Fibroblast of lung (primary cell): ENCODE results near the gene SNX19. TPM values are rescaled to one million over a fixed set of nuclear protein-coding genes. Genes with fewer than 3 reads are reported as not detected.

Experiments
- DNase-seq, 2 donors: peaks; one replicate each; pipeline versions ENCODE4 v3.0.0 to v3.0.0-alpha.2; 2010; ENCODE audit warnings: low read depth in 2 of 2
- H2AFZ ChIP-seq: 2 replicates; pipeline ENCODE4 v1.5.1; 2012; ENCODE audit warnings: low read length, control low read depth, inconsistent platforms
- H3K27ac ChIP-seq: 2 replicates; pipeline ENCODE4 v1.5.1; 2011; ENCODE audit warnings: low read length, control low read depth; ENCODE audit not compliant: insufficient read depth
- H3K27me3 ChIP-seq: 2 replicates; pipeline ENCODE4 v1.5.1; 2011; ENCODE audit warnings: mild to moderate bottlenecking, low read length; ENCODE audit not compliant: control insufficient read depth, insufficient read depth
- H3K36me3 ChIP-seq: 2 replicates; pipeline ENCODE4 v1.5.1; 2011; ENCODE audit warnings: low read length; ENCODE audit not compliant: control insufficient read depth, insufficient read depth
- H3K4me1 ChIP-seq: 2 replicates; pipeline ENCODE4 v1.5.1; 2011; ENCODE audit warnings: low read length; ENCODE audit not compliant: control insufficient read depth, insufficient read depth; ENCODE audit errors: extremely low read depth
- H3K4me2 ChIP-seq: 2 replicates; pipeline ENCODE4 v1.5.1; 2011; ENCODE audit warnings: low read length, control low read depth; ENCODE audit not compliant: insufficient read depth; ENCODE audit errors: extremely low read depth
- H3K4me3 ChIP-seq, 4 experiments: fragments of 200-600 bp in 1 of 4; sonication (generic) in 1 of 4; replicated peaks in 1 of 4; 2 replicates each; pipeline ENCODE4 v1.5.1; 2011 to 2016; ENCODE audit warnings: low read length in 4 of 4, low read depth in 3 of 4, mild to moderate bottlenecking in 3 of 4, control low read depth in 2 of 4, inconsistent platforms in 1 of 4, mixed read lengths in 1 of 4; ENCODE audit not compliant: insufficient read depth in 1 of 4; ENCODE audit errors: control extremely low read depth in 1 of 4
- H3K79me2 ChIP-seq: 2 replicates; pipeline ENCODE4 v1.5.1; 2012; ENCODE audit warnings: mild to moderate bottlenecking, low read length, inconsistent platforms; ENCODE audit not compliant: control insufficient read depth, insufficient read depth
- H3K9ac ChIP-seq: 2 replicates; pipeline ENCODE4 v1.5.1; 2011; ENCODE audit warnings: mild to moderate bottlenecking, low read length, control low read depth; ENCODE audit not compliant: insufficient read depth
- H3K9me3 ChIP-seq: 2 replicates; pipeline ENCODE4 v1.5.1; 2012; ENCODE audit warnings: low read depth, low read length; ENCODE audit not compliant: control insufficient read depth, insufficient read depth
- H4K20me1 ChIP-seq: 2 replicates; pipeline ENCODE4 v1.5.1; 2011; ENCODE audit warnings: low read length; ENCODE audit not compliant: control insufficient read depth, insufficient read depth; ENCODE audit errors: extremely low read depth
- CTCF ChIP-seq, 2 donors: IDR thresholded peaks in 1 of 2; conservative IDR thresholded peaks in 1 of 2; 1 replicate in 1 of 2; 2 replicates in 1 of 2; pipeline ENCODE4 v1.5.1; 2011 to 2012; ENCODE audit warnings: low read length in 2 of 2, control low read depth in 1 of 2, inconsistent platforms in 1 of 2, low read depth in 1 of 2, mild to moderate bottlenecking in 1 of 2
- EZH2 ChIP-seq: IDR thresholded peaks from 2 replicates; pipeline ENCODE4 v1.5.1; 2012; ENCODE audit warnings: low read length, control low read depth, mild to moderate bottlenecking; ENCODE audit errors: missing control alignments
- polyA plus RNA-seq, 2 donors: library from polyadenylated mRNA; depleted of rRNA in 1 of 2; stranded (reverse) in 1 of 2; unstranded in 1 of 2; fragments of >200 nt; gene quantifications; 2 replicates each; pipeline ENCODE4 v1.2.1, GENCODE V29; 2011 to 2012; ENCODE audit warnings: missing spikeins in 1 of 2
- total RNA-seq: library from RNA; depleted of rRNA; stranded (reverse); fragments of >200 nt; gene quantifications from 2 replicates; pipeline ENCODE4 v1.2.1, GENCODE V29; 2014

The SNX19 gene
- total and polyA plus RNA-seq, 2 donors (not counting 1 experiment from before 2014, with no cell fraction given) = 76.6 to 91.7 TPM

- Histone ChIP-seq H3K9me3 (no peaks in the 10 kb centered on the region), H4K20me1 (no peaks in the 10 kb centered on the region), H2AFZ (peak overlapping the region; percentile 2), H3K27ac (no peak overlapping the region), H3K4me1 (no peaks in the 10 kb centered on the region), H3K9ac (no peak overlapping the region), H3K36me3 (no peaks in the 10 kb centered on the region), H3K27me3 (no peaks in the 10 kb centered on the region), H3K4me3 (no peak overlapping the region), H3K79me2 (no peaks in the 10 kb centered on the region), H3K4me2 (no peak overlapping the region)
- no peak for TF ChIP-seq EZH2
- TF ChIP-seq CTCF (conservative IDR thresholded peaks at IDR 0.05 in 1 of 2, IDR thresholded peaks at IDR 0.05 in 1 of 2; ENCODE audit: low read depth in 1 of 2, low read length in 2 of 2) = no peak
- DNase-seq = peak; percentile 10 to 12
These were observed 31.6 kb upstream of the SNX19 start for GRCh38 chr11:130947889-130948288.

- no peak overlapping the region for H3K4me3 ChIP-seq
- no peak for DNase-seq
- H2AFZ ChIP-seq = no peak overlapping the region
- H3K4me1 ChIP-seq = no peaks in the 10 kb centered on the region
- no peaks in the 10 kb centered on the region for H3K79me2 ChIP-seq
- H3K36me3 ChIP-seq = no peaks in the 10 kb centered on the region
- H3K9me3 ChIP-seq = no peaks in the 10 kb centered on the region
- no peak overlapping the region for H3K4me2 ChIP-seq
- no peaks in the 10 kb centered on the region for H3K27me3 ChIP-seq
- TF ChIP-seq EZH2 (no peak), CTCF (conservative IDR thresholded peaks at IDR 0.05 in 1 of 2, IDR thresholded peaks at IDR 0.05 in 1 of 2; ENCODE audit: low read depth in 1 of 2, low read length in 2 of 2) (no peak)
- no peak overlapping the region for H3K9ac ChIP-seq
- no peak overlapping the region for H3K27ac ChIP-seq
- H4K20me1 ChIP-seq = no peaks in the 10 kb centered on the region
These were observed 31.2 kb upstream of the SNX19 start for GRCh38 chr11:130947481-130947880.

GRCh38 chr11:130947058-130947457 lies 30.8 kb upstream of the SNX19 start:
- no peak for DNase-seq
- no peaks in the 10 kb centered on the region for H3K27me3 ChIP-seq
- H3K9me3 ChIP-seq = no peaks in the 10 kb centered on the region
- H3K4me3 ChIP-seq = no peak overlapping the region
- H3K27ac ChIP-seq = no peak overlapping the region
- no peaks in the 10 kb centered on the region for H3K79me2 ChIP-seq
- no peak overlapping the region for H3K9ac ChIP-seq
- no peak overlapping the region for H3K4me2 ChIP-seq
- TF ChIP-seq EZH2 (no peak), CTCF (conservative IDR thresholded peaks at IDR 0.05 in 1 of 2, IDR thresholded peaks at IDR 0.05 in 1 of 2; ENCODE audit: low read depth in 1 of 2, low read length in 2 of 2) (no peak)
- H2AFZ ChIP-seq = no peak overlapping the region
- H4K20me1 ChIP-seq = no peaks in the 10 kb centered on the region
- H3K36me3 ChIP-seq = no peaks in the 10 kb centered on the region
- no peaks in the 10 kb centered on the region for H3K4me1 ChIP-seq
